Panc1 (cell line): ENCODE data around the gene AMER2. TPM values are rescaled to one million over a fixed set of nuclear protein-coding genes. Genes with fewer than 3 reads are reported as not detected.

Experiments used
- ATAC-seq: fragments of 200-7000 bp; cut with Tn5 transposase; 2 replicates; pipeline ENCODE4 v1.9.1; 2020; ENCODE audit warnings: mild to moderate bottlenecking, moderate library complexity
- BruUV-seq: library from RNA; stranded (reverse); fragments of 400-500 nt; replicated peaks from 2 replicates; lab custom pipeline; 2021; lab: Mats Ljungman, UMichigan
- CTCF ChIA-PET: fragments of 300-600 bp; sonication (Branson Sonifier 250); formaldehyde crosslinking; loops from one replicate; lab custom pipeline; 2022; ENCODE audit warnings: antibody characterized with exemption; lab: Charles Lee
- POLR2A ChIA-PET: fragments of 300-600 bp; sonication (Branson Sonifier 250); formaldehyde crosslinking; loops from one replicate; lab custom pipeline; 2022; ENCODE audit warnings: antibody characterized with exemption; lab: Charles Lee
- DNase-seq: peaks from one replicate; pipeline ENCODE4 v3.0.0-alpha.2; 2010; ENCODE audit warnings: low read depth, low spot score
- H3K27ac ChIP-seq: 2 replicates; pipeline ENCODE4 v1.5.1; 2011; ENCODE audit warnings: mild to moderate bottlenecking, low read length, inconsistent platforms
- H3K27me3 ChIP-seq: fragments of 200-500 bp; sonication (Bioruptor generic); 2 replicates; pipeline ENCODE4 v1.6.0; 2014; ENCODE audit warnings: low read length, inconsistent platforms; ENCODE audit not compliant: control insufficient read depth, insufficient read depth
- H3K36me3 ChIP-seq: fragments of 200-500 bp; sonication (Bioruptor generic); 2 replicates; pipeline ENCODE4 v1.5.1; 2014; ENCODE audit warnings: inconsistent platforms, mild to moderate bottlenecking, low read length, moderate library complexity; ENCODE audit not compliant: control insufficient read depth, insufficient read depth
- H3K4me1 ChIP-seq: 2 replicates; pipeline ENCODE4 v1.5.1; 2011; ENCODE audit warnings: inconsistent platforms, mild to moderate bottlenecking, low read length, moderate library complexity; ENCODE audit not compliant: control insufficient read depth, insufficient read depth
- H3K4me3 ChIP-seq, 2 experiments: 2 replicates each; pipeline ENCODE4 v1.5.1; 2011 to 2012; ENCODE audit warnings: low read depth in 2 of 2, low read length in 2 of 2, mild to moderate bottlenecking in 2 of 2, inconsistent platforms in 1 of 2, moderate library complexity in 1 of 2
- H3K9me3 ChIP-seq: fragments of 200-500 bp; sonication (Bioruptor generic); 2 replicates; pipeline ENCODE4 v1.5.1; 2014; ENCODE audit warnings: low read depth, mild to moderate bottlenecking, inconsistent platforms, low read length, moderate library complexity; ENCODE audit not compliant: control insufficient read depth, insufficient read depth
- CTCF ChIP-seq: fragments of 450-650 bp; IDR thresholded peaks from 2 replicates; pipeline ENCODE4 v1.5.1; 2017; ENCODE audit warnings: mild to moderate bottlenecking
- POLR2AphosphoS5 ChIP-seq: IDR thresholded peaks from 2 replicates; pipeline ENCODE4 v1.6.1; 2012; ENCODE audit warnings: mild to moderate bottlenecking, low read depth, low read length, moderate library complexity
- REST ChIP-seq, 2 experiments: IDR thresholded peaks; 2 replicates each; pipeline ENCODE4 v1.6.1; 2011 to 2012; ENCODE audit warnings: low read depth in 2 of 2, control low read depth in 1 of 2, low read length in 1 of 2, mild to moderate bottlenecking in 1 of 2, moderate library complexity in 1 of 2; ENCODE audit not compliant: insufficient read depth in 1 of 2
- SIN3A ChIP-seq: IDR thresholded peaks from 2 replicates; pipeline ENCODE4 v1.6.1; 2012; ENCODE audit warnings: low read depth, mild to moderate bottlenecking, low read length, moderate library complexity, borderline replicate concordance; ENCODE audit not compliant: insufficient read depth
- TCF7L2 ChIP-seq: IDR thresholded peaks from 2 replicates; pipeline ENCODE4 v1.6.1; 2011; ENCODE audit warnings: mild to moderate bottlenecking, low read depth, low read length, inconsistent platforms
- in situ Hi-C: cut with HindIII; loops from 2 replicates; pipeline ENCODE4 v1.10.0; 2016; ENCODE audit warnings: low sequenced_read_pairs, low pct_unique_long_range_greater_than_20kb
- intact Hi-C: fragments of 100-400 bp; cut with micrococcal nuclease; formaldehyde crosslinking; loops from one replicate; pipeline ENCODE4 v1.10.0; 2022; ENCODE audit not compliant: unreplicated experiment
- total RNA-seq: library from RNA; stranded (reverse); gene quantifications from one replicate; pipeline ENCODE4 v1.2.1, GENCODE V29; 2021; ENCODE audit not compliant: unreplicated experiment

Gene AMER2
- total RNA-seq, 1 experiment from 2014 or later = not detected

- no peaks in the 10 kb centered on the region for H3K4me1 ChIP-seq
- H3K36me3 ChIP-seq = no peaks in the 10 kb centered on the region
- DNase-seq (no peak), ATAC-seq (no peak)
- no peaks in the 10 kb centered on the region; the same call in 1 of the 2 replicates for H3K27me3 ChIP-seq
- no peak overlapping the region for H3K27ac ChIP-seq
- TF ChIP-seq POLR2AphosphoS5 (no peak), TCF7L2 (no peak), REST (IDR thresholded peaks at IDR 0.05; ENCODE audit: insufficient read depth in 1 of 2, low read depth in 2 of 2, low read length in 1 of 2) (no peak), SIN3A (no peak), CTCF (no peak)
- in situ Hi-C loops = no loop called here
- H3K4me3 ChIP-seq = no peak overlapping the region
- H3K9me3 ChIP-seq = no peaks in the 10 kb centered on the region
- intact Hi-C loops = no loop called here
- no TSS peak for BruUV-seq
- CTCF ChIA-PET = interaction anchor here (0.6 kb wide), 2 partner anchors 18 to 128 kb away, joined by 3 to 5 read pairs; no protein-coding TSS in a partner anchor
- POLR2A ChIA-PET = no interaction called here
Observed at GRCh38 chr13:25131881-25132420, 40.1 kb downstream of the AMER2 start.

DNA sequence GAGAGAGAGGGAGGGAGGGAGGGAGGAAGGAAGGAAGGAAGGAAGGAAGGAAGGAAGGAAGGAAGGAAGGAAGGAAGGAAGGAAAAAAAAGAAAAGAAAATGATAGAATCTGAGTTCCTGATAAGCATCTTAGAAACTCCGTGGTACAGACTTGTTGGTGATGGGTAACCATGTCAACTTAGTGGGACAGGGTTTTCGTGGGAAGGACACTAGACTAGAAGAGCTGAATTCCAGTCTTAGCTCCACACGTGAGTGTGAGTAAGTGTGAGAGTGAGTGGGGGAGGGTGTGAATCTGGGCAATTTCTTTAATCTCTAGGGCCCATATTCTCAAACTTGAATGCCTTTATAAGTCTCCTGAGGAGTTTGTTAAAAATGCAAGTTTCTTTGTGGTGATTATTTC, 41.1 kb downstream of the AMER2 start:
- Histone ChIP-seq H3K9me3 (no peaks in the 10 kb centered on the region), H3K36me3 (no peaks in the 10 kb centered on the region), H3K27me3 (no peaks in the 10 kb centered on the region), H3K27ac (no peak overlapping the region), H3K4me1 (no peaks in the 10 kb centered on the region), H3K4me3 (no peak overlapping the region)
- intact Hi-C loops (no loop called here), in situ Hi-C loops (no loop called here)
- no peak for TF ChIP-seq CTCF
- TF ChIP-seq TCF7L2 = no peak
- TF ChIP-seq POLR2AphosphoS5 = no peak
- no peak for TF ChIP-seq REST (IDR thresholded peaks at IDR 0.05; ENCODE audit: insufficient read depth in 1 of 2, low read depth in 2 of 2, low read length in 1 of 2)
- TF ChIP-seq SIN3A = no peak
- ChIA-PET POLR2A (interaction anchor here (0.6 kb wide), 1 partner anchor 1131 kb away, joined by 17 read pairs; no protein-coding TSS in a partner anchor), CTCF (no interaction called here)
- ATAC-seq (no peak), DNase-seq (no peak)
- no TSS peak for BruUV-seq
